PC-9 (cell line): ENCODE results near the gene SEMA6C. TPM values are rescaled to one million over a fixed set of nuclear protein-coding genes. Genes with fewer than 3 reads are reported as not detected.

Experiments used
- BruUV-seq: library from RNA; stranded (reverse); fragments of 400-500 nt; replicated peaks from 2 replicates; lab custom pipeline; 2021; lab: Mats Ljungman, UMichigan
- CTCF ChIA-PET: fragments of 300-600 bp; sonication (Branson Sonifier 250); formaldehyde crosslinking; loops from one replicate; lab custom pipeline; 2022; ENCODE audit warnings: antibody characterized with exemption; lab: Charles Lee
- POLR2A ChIA-PET: fragments of 300-600 bp; sonication (Branson Sonifier 250); formaldehyde crosslinking; loops from one replicate; lab custom pipeline; 2022; ENCODE audit warnings: antibody characterized with exemption; ENCODE audit not compliant: unreplicated experiment; lab: Charles Lee
- DNase-seq, 2 experiments: peaks; one replicate each; pipeline versions ENCODE4 v3.0.0 to v3.0.0-alpha.2; 2015 to 2022; ENCODE audit warnings: mixed read lengths in 1 of 2
- H2AFZ ChIP-seq: fragments of 200-600 bp; sonication (generic); 2 replicates; pipeline ENCODE4 v1.8.1; 2017; ENCODE audit warnings: antibody characterized with exemption
- H3F3A ChIP-seq: fragments of 200-600 bp; sonication (generic); 2 replicates; pipeline ENCODE4 v1.8.1; 2017; ENCODE audit warnings: antibody characterized with exemption, mild to moderate bottlenecking, low read depth; ENCODE audit not compliant: insufficient read depth
- H3K27ac ChIP-seq: fragments of 200-600 bp; sonication (generic); 2 replicates; pipeline ENCODE4 v1.6.1; 2016; ENCODE audit warnings: mixed run types
- H3K27me3 ChIP-seq: fragments of 200-600 bp; sonication (generic); 2 replicates; pipeline ENCODE4 v1.6.1; 2016; ENCODE audit warnings: low read depth, mixed run types; ENCODE audit not compliant: insufficient read depth
- H3K36me3 ChIP-seq: fragments of 200-600 bp; sonication (generic); 2 replicates; pipeline ENCODE4 v1.6.1; 2016; ENCODE audit warnings: low read depth, mixed run types
- H3K4me1 ChIP-seq: fragments of 200-600 bp; sonication (generic); replicated peaks from 2 replicates; pipeline ENCODE4 v1.6.1; 2016; ENCODE audit warnings: mixed run types; ENCODE audit not compliant: insufficient read depth
- H3K4me2 ChIP-seq: fragments of 200-600 bp; sonication (generic); 2 replicates; pipeline ENCODE4 v1.6.1; 2017; ENCODE audit warnings: mixed run types
- H3K4me3 ChIP-seq: fragments of 200-600 bp; sonication (generic); 2 replicates; pipeline ENCODE4 v1.6.1; 2016; ENCODE audit warnings: mixed run types
- H3K79me2 ChIP-seq: fragments of 200-600 bp; sonication (generic); 2 replicates; pipeline ENCODE4 v1.6.1; 2017; ENCODE audit warnings: low read depth, mixed run types
- H3K9me2 ChIP-seq: fragments of 200-600 bp; sonication (generic); 2 replicates; pipeline ENCODE4 v1.8.1; 2017; ENCODE audit warnings: mild to moderate bottlenecking; ENCODE audit not compliant: insufficient read depth
- H3K9me3 ChIP-seq: fragments of 200-600 bp; sonication (generic); 2 replicates; pipeline ENCODE4 v1.8.1; 2016; ENCODE audit warnings: low read depth; ENCODE audit not compliant: insufficient read depth
- H4K20me1 ChIP-seq: fragments of 200-600 bp; sonication (generic); 2 replicates; pipeline ENCODE4 v1.8.1; 2017; ENCODE audit not compliant: insufficient read depth
- EZH2 ChIP-seq: fragments of 200-600 bp; sonication (generic); IDR thresholded peaks from 2 replicates; pipeline ENCODE4 v1.8.0; 2017; ENCODE audit warnings: antibody characterized with exemption, low read depth
- intact Hi-C: fragments of 100-400 bp; cut with micrococcal nuclease; formaldehyde crosslinking; loops from one replicate; pipeline ENCODE4 v1.10.0; 2022; ENCODE audit not compliant: unreplicated experiment
- total RNA-seq: library from RNA; stranded (reverse); gene quantifications from 2 replicates; pipeline ENCODE4 v1.2.3, GENCODE V29; 2021
- TF ChIP-seq, protein P1 (sequence below): fragments of 200-600 bp; sonication (generic); conservative IDR thresholded peaks from 2 replicates; pipeline ENCODE4 v1.6.1; 2017; ENCODE audit warnings: mixed run types, antibody characterized with exemption, mild to moderate bottlenecking, moderate library complexity

The SEMA6C gene
- total RNA-seq, 1 experiment from 2014 or later, result 5.6 TPM

DNA sequence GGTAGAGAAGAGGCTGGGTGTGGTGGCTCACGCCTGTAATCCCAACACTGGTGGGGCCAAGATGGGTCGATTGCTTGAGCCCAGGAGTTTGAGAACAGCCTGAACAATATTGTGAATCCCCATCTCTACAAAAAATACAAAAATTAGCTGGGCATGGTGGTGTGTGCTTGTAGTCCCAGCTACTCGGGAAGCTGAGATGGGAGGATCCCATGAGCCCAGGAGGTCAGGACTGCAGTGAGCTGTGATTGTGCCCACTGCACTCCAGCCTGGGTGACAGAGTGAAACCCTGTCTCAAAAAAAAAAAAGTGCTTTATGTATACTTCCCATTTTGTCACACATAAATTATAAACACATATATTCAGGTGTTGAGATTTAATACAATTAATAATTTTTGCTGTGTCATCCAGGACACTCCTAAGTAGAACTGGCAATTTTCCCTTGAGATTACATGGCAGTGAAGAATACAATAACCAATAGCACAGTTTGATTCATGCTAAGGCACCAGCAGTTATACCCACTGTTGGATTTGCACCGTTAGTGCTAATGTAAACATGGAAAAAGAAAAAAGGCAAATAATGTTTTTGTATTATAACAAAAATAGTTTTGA lies 60.4 kb downstream of the SEMA6C start:
- intact Hi-C loops, result no loop called here
- peak overlapping the region; percentile 37; the same call in 1 of the 2 replicates for H3K27ac ChIP-seq
- POLR2A ChIA-PET, result no interaction called here

More for the DNA sequence above, 60.4 kb downstream of the SEMA6C start:
- no peaks in the 10 kb centered on the region for H3K27me3 ChIP-seq
- H4K20me1 ChIP-seq, result no peaks in the 10 kb centered on the region
- H3K4me1 ChIP-seq, result no peaks in the 10 kb centered on the region
- H3F3A ChIP-seq, result no peaks in the 10 kb centered on the region
- no peaks in the 10 kb centered on the region for H3K9me3 ChIP-seq
- CTCF ChIA-PET, result interaction anchor here (0.5 kb wide), 1 partner anchor 12 kb away, joined by 6 read pairs; no protein-coding TSS in a partner anchor
- H3K79me2 ChIP-seq, result no peaks in the 10 kb centered on the region
- H3K9me2 ChIP-seq, result no peaks in the 10 kb centered on the region
- H2AFZ ChIP-seq, result no peak overlapping the region
- no peak overlapping the region for H3K4me2 ChIP-seq
- no peak overlapping the region for H3K4me3 ChIP-seq
- DNase-seq, result no peak
- TF ChIP-seq EZH2, result no peak
- TF ChIP-seq, protein P1, sequence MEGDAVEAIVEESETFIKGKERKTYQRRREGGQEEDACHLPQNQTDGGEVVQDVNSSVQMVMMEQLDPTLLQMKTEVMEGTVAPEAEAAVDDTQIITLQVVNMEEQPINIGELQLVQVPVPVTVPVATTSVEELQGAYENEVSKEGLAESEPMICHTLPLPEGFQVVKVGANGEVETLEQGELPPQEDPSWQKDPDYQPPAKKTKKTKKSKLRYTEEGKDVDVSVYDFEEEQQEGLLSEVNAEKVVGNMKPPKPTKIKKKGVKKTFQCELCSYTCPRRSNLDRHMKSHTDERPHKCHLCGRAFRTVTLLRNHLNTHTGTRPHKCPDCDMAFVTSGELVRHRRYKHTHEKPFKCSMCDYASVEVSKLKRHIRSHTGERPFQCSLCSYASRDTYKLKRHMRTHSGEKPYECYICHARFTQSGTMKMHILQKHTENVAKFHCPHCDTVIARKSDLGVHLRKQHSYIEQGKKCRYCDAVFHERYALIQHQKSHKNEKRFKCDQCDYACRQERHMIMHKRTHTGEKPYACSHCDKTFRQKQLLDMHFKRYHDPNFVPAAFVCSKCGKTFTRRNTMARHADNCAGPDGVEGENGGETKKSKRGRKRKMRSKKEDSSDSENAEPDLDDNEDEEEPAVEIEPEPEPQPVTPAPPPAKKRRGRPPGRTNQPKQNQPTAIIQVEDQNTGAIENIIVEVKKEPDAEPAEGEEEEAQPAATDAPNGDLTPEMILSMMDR, result no peak
- no peaks in the 10 kb centered on the region for H3K36me3 ChIP-seq
- BruUV-seq, result no TSS peak

Other genes starting within 250 kb of the SEMA6C start
- 45.6 and 51.1 TPM in 2 replicates for gene SETDB1, start 220.3 kb downstream of the SEMA6C start, total RNA-seq
- 113 TPM in 2 replicates for gene CERS2, start 171.8 kb downstream of the SEMA6C start, total RNA-seq
- 10.6 and 12.9 TPM in 2 replicates for gene ANXA9, start 164.3 kb downstream of the SEMA6C start, total RNA-seq
- 15.6 and 17.6 TPM in 2 replicates for gene MINDY1, start 139.7 kb downstream of the SEMA6C start, total RNA-seq
- 26.6 and 30.7 TPM in 2 replicates for gene PRUNE1, start 138.2 kb downstream of the SEMA6C start, total RNA-seq
- gene BNIPL, start 110.0 kb downstream of the SEMA6C start, total RNA-seq, result 3.0 and 3.6 TPM in 2 replicates
- 1.8 and 2.3 TPM in 2 replicates for gene C1orf56, start 98.9 kb downstream of the SEMA6C start, total RNA-seq
- gene CDC42SE1, start 87.0 kb downstream of the SEMA6C start, total RNA-seq, result 59.4 and 62.8 TPM in 2 replicates
- gene MLLT11, start 86.2 kb downstream of the SEMA6C start, total RNA-seq, result 15.0 and 23.3 TPM in 2 replicates
- gene GABPB2, start 75.9 kb downstream of the SEMA6C start, total RNA-seq, result 6.4 and 6.6 TPM in 2 replicates
- not detected in 2 replicates for gene TNFAIP8L2, start 10.0 kb upstream of the SEMA6C start, total RNA-seq
- 7.6 and 12.8 TPM in 2 replicates for gene LYSMD1, start 19.3 kb upstream of the SEMA6C start, total RNA-seq
- gene SCNM1, start 19.5 kb upstream of the SEMA6C start, total RNA-seq, result 42.5 and 47.7 TPM in 2 replicates
- gene TMOD4, start 29.4 kb upstream of the SEMA6C start, total RNA-seq, result 1.2 TPM in 1 of 2 replicates, not detected in the other
- 63.9 and 72.5 TPM in 2 replicates for gene VPS72, start 43.6 kb upstream of the SEMA6C start, total RNA-seq
- gene PIP5K1A, start 51.9 kb upstream of the SEMA6C start, total RNA-seq, result 69.7 and 76.4 TPM in 2 replicates
- gene PSMD4, start 108.1 kb upstream of the SEMA6C start, total RNA-seq, result 230 and 255 TPM in 2 replicates
- 26.6 and 28.7 TPM in 2 replicates for gene ZNF687, start 135.7 kb upstream of the SEMA6C start, total RNA-seq
- 40.0 and 44.3 TPM in 2 replicates for gene PI4KB, start 180.8 kb upstream of the SEMA6C start, total RNA-seq
- 73.6 and 75.7 TPM in 2 replicates for gene RFX5, start 200.6 kb upstream of the SEMA6C start, total RNA-seq
- gene SELENBP1, start 226.1 kb upstream of the SEMA6C start, total RNA-seq, result 11.3 and 18.4 TPM in 2 replicates